DOHH2 (cell line): ENCODE results near the gene CDX1.

Experiments
- EZH2phosphoT487 ChIP-seq: fragments of 200-600 bp; sonication (generic); IDR thresholded peaks from 2 replicates; pipeline ENCODE4 v1.6.1; 2017; ENCODE audit warnings: borderline replicate concordance, mild to moderate bottlenecking, antibody characterized with exemption, low read length, moderate library complexity, mixed read lengths
- TF ChIP-seq, protein P1 (sequence below): fragments of 200-600 bp; sonication (generic); IDR thresholded peaks from one replicate; pipeline ENCODE4 v1.5.1; 2014; ENCODE audit warnings: antibody characterized with exemption, mild to moderate bottlenecking, low read depth, low read length; ENCODE audit not compliant: poor library complexity, severe bottlenecking

DNA sequence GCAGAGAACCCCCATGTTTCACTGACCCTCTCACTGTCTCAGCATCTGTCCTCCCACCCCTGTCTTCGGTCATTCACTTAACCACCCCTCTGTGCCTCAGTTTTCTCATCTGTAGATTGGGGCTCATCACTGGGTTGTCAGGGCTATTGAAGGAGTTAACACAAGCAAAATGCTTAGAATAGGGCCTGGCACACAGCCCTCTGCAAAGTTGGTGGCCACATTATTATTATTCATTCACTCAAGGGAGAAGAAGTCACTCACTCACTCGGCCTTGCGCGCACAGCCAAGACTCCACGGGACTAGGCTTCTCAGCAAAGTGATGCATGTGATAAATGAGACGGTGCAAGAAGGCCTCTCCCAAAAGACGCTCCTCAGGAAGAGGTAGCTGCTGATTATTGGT, 18.9 kb upstream of the CDX1 start:
- TF ChIP-seq, protein P1, sequence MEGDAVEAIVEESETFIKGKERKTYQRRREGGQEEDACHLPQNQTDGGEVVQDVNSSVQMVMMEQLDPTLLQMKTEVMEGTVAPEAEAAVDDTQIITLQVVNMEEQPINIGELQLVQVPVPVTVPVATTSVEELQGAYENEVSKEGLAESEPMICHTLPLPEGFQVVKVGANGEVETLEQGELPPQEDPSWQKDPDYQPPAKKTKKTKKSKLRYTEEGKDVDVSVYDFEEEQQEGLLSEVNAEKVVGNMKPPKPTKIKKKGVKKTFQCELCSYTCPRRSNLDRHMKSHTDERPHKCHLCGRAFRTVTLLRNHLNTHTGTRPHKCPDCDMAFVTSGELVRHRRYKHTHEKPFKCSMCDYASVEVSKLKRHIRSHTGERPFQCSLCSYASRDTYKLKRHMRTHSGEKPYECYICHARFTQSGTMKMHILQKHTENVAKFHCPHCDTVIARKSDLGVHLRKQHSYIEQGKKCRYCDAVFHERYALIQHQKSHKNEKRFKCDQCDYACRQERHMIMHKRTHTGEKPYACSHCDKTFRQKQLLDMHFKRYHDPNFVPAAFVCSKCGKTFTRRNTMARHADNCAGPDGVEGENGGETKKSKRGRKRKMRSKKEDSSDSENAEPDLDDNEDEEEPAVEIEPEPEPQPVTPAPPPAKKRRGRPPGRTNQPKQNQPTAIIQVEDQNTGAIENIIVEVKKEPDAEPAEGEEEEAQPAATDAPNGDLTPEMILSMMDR = no peak
- no peak for TF ChIP-seq EZH2phosphoT487
